Cardiac muscle cell (in vitro differentiated cells and primary cell): ENCODE data around the gene GIMAP8. TPM values are rescaled to one million over a fixed set of nuclear protein-coding genes. Genes with fewer than 3 reads are reported as not detected.

Experiments
- DNase-seq, 2 donors: peaks; one replicate each; pipeline versions ENCODE4 v3.0.0 to v3.0.0-alpha.2; 2010 to 2017; ENCODE audit warnings: low read depth in 1 of 2, low spot score in 1 of 2
- H3K27ac ChIP-seq: fragments of 200-600 bp; sonication (generic); 2 replicates; pipeline ENCODE4 v1.5.1; 2016
- H3K27me3 ChIP-seq: fragments of 200-600 bp; sonication (generic); 2 replicates; pipeline ENCODE4 v1.6.0; 2016; ENCODE audit warnings: control low read depth
- H3K36me3 ChIP-seq: fragments of 200-600 bp; sonication (generic); 2 replicates; pipeline ENCODE4 v1.5.1; 2016; ENCODE audit warnings: control low read depth
- H3K4me1 ChIP-seq: fragments of 200-600 bp; sonication (generic); 2 replicates; pipeline ENCODE4 v1.8.1; 2017; ENCODE audit warnings: low read depth, mild to moderate bottlenecking, mixed run types
- H3K4me3 ChIP-seq: fragments of 200-600 bp; sonication (generic); 2 replicates; pipeline ENCODE4 v1.5.1; 2016; ENCODE audit warnings: mild to moderate bottlenecking
- H3K9me3 ChIP-seq: fragments of 200-600 bp; sonication (generic); 2 replicates; pipeline ENCODE4 v1.5.1; 2017; ENCODE audit warnings: low read depth, mild to moderate bottlenecking, control low read depth
- polyA plus RNA-seq: library from polyadenylated mRNA; unstranded; fragments of >200 nt; fragmentation: Nextera tagmentation; extraction: Ambion mirVana; gene quantifications from 2 replicates; pipeline ENCODE4 v1.2.1, GENCODE V29; 2016
- total RNA-seq: library from RNA; depleted of rRNA; stranded (reverse); fragments of >200 nt; gene quantifications from 2 replicates; pipeline ENCODE4 v1.2.3, GENCODE V29; 2016
- TF ChIP-seq, protein P1 (sequence below): IDR thresholded peaks from 2 replicates; pipeline ENCODE4 v1.5.1; 2012; ENCODE audit warnings: low read depth, mild to moderate bottlenecking, low read length

Gene GIMAP8
- total and polyA plus RNA-seq, 2 experiments from 2014 or later = 0.24 TPM; not detected in 1

DNA sequence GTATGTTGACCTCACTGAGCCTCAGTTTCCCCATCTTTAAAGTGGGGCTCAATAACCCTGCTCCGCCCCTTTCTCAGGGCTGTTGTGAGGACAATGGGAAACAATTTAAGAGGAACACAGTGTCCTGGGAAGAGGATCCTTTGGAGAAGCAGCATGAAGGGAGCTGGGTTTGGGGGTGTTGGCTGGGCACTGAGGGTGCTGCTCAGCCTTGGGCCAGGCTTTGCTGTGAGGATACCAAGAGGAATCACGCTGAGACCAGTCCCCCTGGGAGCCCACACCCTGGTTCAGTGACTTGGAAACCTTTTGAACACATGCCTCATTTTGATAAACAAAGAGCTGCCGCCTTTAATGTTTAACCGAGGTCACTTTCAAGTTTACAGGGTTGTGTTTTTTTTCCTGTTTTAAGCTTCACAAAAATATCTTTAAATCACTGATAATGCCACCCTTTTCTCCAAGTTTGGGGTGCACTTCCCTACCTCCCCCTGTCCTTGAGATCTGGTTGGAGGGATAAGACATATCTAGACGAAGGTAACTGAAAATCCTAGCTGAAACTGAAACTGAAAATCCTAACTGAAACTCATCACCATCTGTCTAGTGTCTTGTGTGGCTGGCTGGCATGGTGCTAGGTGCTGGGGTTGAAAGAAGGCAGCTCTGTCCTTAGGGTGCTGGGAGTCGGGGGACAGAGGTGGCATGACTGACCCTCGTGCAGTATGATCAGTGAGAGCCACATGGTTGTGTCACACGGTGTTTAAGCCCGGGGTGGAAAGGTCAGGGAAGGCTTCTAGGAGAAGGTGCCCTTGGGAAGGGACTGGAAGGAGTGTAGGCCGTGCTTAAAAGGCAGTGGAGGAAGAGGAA lies 43.6 kb upstream of the GIMAP8 start:
- H3K27ac ChIP-seq = no peak overlapping the region
- H3K4me1 ChIP-seq = peaks cover 13% of the 10 kb centered on the region
- DNase-seq = peak in 1 of 2 donors; percentile 10
- TF ChIP-seq, protein P1, sequence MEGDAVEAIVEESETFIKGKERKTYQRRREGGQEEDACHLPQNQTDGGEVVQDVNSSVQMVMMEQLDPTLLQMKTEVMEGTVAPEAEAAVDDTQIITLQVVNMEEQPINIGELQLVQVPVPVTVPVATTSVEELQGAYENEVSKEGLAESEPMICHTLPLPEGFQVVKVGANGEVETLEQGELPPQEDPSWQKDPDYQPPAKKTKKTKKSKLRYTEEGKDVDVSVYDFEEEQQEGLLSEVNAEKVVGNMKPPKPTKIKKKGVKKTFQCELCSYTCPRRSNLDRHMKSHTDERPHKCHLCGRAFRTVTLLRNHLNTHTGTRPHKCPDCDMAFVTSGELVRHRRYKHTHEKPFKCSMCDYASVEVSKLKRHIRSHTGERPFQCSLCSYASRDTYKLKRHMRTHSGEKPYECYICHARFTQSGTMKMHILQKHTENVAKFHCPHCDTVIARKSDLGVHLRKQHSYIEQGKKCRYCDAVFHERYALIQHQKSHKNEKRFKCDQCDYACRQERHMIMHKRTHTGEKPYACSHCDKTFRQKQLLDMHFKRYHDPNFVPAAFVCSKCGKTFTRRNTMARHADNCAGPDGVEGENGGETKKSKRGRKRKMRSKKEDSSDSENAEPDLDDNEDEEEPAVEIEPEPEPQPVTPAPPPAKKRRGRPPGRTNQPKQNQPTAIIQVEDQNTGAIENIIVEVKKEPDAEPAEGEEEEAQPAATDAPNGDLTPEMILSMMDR = no peak
- H3K9me3 ChIP-seq = no peaks in the 10 kb centered on the region
- H3K4me3 ChIP-seq = no peak overlapping the region
- H3K36me3 ChIP-seq = no peaks in the 10 kb centered on the region
- H3K27me3 ChIP-seq = no peaks in the 10 kb centered on the region

DNA sequence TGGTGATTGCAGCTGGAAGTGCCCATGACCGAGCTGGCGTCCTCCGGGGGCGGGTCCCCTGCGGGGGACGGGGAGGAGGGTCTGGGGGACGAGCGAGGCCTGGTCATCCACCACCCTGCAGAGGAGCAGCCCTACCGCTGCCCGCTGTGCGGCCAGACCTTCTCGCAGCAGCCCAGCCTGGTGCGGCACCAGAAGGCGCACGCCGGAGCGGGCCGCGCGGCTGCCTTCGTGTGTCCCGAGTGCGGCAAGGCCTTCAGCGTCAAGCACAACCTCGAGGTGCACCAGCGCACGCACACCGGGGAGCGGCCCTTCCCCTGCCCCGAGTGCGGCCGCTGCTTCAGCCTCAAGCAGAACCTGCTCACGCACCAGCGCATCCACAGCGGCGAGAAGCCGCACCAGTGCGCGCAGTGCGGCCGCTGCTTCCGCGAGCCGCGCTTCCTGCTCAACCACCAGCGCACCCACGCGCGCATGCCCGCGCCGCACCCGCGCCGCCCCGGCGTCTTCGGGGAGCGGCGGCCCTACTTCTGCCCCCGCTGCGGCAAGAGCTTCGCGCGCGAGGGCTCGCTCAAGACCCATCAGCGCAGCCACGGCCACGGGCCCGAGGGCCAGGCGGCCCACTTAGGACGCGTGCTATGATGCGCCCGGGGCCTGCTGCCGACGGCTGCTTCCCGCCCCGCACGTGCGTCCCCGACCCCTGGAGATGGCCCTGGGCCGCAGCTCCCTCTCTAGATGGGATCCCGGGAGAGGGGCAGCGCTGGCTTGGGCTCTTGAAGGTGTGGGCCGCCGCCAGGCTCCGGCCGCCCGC lies 42.6 kb upstream of the GIMAP8 start:
- Histone ChIP-seq H3K4me3 (no peak overlapping the region), H3K4me1 (peaks cover 13% of the 10 kb centered on the region), H3K27me3 (no peaks in the 10 kb centered on the region), H3K9me3 (no peaks in the 10 kb centered on the region), H3K27ac (no peak overlapping the region), H3K36me3 (no peaks in the 10 kb centered on the region)
- no peak for DNase-seq
- TF ChIP-seq, protein P1 = no peak

DNA sequence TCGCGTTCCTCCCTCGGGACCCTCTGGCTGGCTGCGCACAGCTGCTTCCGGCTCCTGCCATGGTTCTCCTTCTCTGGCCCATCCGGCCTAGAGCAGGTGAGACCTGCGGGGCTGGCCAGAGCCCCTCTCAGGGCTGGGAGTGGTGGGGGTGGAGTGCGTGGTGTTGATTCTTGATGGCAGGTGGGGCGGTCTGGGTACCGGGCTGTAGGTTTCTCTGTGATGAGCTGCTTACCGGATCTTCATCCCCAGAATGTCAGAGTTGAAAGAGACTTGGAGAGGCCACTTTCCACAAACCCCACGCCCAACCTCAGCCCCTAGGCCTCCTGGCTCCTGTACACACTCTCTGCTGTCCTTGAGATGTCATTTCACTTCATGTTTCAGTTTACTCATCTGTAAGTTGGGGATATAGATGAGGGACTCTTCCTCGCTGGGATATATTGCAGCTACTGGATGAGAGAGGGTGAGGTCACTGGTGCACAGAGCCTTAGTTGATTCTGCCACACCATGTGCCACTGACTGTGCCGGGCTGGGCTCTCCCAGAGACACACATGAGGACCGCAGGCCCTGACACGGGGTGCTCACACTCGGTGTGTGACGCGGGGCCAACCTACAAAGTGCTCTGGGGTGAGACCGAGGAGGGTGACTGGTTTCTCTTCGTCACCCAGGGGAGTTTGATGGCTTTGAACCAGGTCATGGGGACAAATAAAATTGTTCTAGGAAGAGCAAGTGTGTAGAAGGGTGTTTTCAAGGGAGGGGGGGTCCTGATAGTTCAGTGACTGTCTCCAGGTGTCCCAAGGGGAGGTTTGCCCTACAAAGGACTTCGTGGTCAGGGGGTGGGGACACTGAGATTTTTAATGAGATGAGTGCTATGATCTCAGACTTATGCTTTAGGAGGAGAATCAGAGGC lies 41.8 kb upstream of the GIMAP8 start:
- no peak overlapping the region for H3K4me3 ChIP-seq
- H3K27me3 ChIP-seq = no peaks in the 10 kb centered on the region
- no peaks in the 10 kb centered on the region for H3K9me3 ChIP-seq
- DNase-seq = no peak
- H3K27ac ChIP-seq = no peak overlapping the region
- no peaks in the 10 kb centered on the region for H3K36me3 ChIP-seq
- H3K4me1 ChIP-seq = peaks cover 13% of the 10 kb centered on the region
- TF ChIP-seq, protein P1 = no peak

DNA sequence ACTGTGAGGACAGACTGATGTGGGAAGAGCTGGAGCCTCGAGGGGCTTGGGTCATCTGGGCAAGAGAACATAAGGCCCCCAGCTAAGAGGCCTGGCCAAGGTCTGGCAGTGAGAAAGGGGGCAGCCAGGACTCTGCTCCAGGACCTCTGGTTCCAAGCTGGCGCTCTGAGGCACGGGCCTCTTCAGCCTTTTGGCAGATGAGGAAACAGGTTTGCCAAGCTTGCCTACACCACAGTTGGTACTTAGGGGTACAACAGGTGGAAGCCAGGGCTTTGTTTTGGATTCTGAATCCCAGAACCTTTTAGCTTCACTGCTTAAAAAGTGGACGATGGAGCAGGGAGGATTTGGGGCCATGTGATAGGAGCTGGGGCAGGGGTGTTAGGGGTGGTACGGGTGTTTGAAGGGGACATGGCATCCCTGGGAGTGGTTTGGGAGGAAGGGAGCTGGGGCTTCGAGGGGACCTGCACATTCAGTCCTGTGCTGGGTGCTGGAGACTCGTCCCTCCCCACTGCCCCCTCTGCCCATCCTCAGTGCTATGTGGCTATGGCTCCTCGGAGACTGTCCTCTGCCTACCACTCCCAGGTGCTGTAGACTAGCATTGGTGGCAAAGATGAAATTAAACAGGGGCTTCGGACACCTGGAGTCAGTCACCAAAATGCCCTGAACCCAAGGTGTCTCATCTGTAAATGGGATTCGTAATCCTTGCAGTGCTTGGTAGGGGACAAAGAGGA lies 41.0 kb upstream of the GIMAP8 start:
- no peak overlapping the region for H3K27ac ChIP-seq
- H3K4me1 ChIP-seq = peaks cover 5% of the 10 kb centered on the region
- no peak for DNase-seq
- H3K4me3 ChIP-seq = no peak overlapping the region
- H3K9me3 ChIP-seq = no peaks in the 10 kb centered on the region
- TF ChIP-seq, protein P1 = no peak
- H3K36me3 ChIP-seq = no peaks in the 10 kb centered on the region
- no peaks in the 10 kb centered on the region for H3K27me3 ChIP-seq
